Caco-2 (cell line): ENCODE measurements around the gene HSD3B7. TPM values are rescaled to one million over a fixed set of nuclear protein-coding genes. Genes with fewer than 3 reads are reported as not detected.
A peak's percentile ranks its signal among the peaks of the same experiment; 100 is the strongest.
"Not testable (repeated sequence)": the region's sequence is repeated elsewhere in the genome, so short reads cannot be mapped to it uniquely, and the experiment has no call there.

Experiments
- Bru-seq: library from RNA; stranded (reverse); fragments of 400-500 nt; gene quantifications from one replicate; lab custom pipeline; 2021; lab: Mats Ljungman, UMichigan
- BruChase-seq, 2 experiments: library from RNA; stranded (reverse); fragments of 400-500 nt; gene quantifications; one replicate each; lab custom pipeline; 2021; lab: Mats Ljungman, UMichigan
- BruUV-seq: library from RNA; stranded (reverse); fragments of 400-500 nt; replicated peaks from 2 replicates; lab custom pipeline; 2021; lab: Mats Ljungman, UMichigan
- CTCF ChIA-PET: fragments of 300-600 bp; sonication (Branson Sonifier 250); formaldehyde crosslinking; loops from one replicate; lab custom pipeline; 2022; ENCODE audit warnings: antibody characterized with exemption; lab: Charles Lee
- POLR2A ChIA-PET: fragments of 300-600 bp; sonication (Branson Sonifier 250); formaldehyde crosslinking; loops from one replicate; lab custom pipeline; 2022; ENCODE audit warnings: antibody characterized with exemption; lab: Charles Lee
- DNase-seq, 2 experiments: peaks; one replicate each; pipeline versions ENCODE4 v3.0.0 to v3.0.0-alpha.2; 2020 to 2022
- H3K27me3 ChIP-seq: replicated peaks from 2 replicates; pipeline ENCODE4 v1.6.0; 2011; ENCODE audit warnings: low read length; ENCODE audit not compliant: control insufficient read depth, insufficient read depth
- H3K36me3 ChIP-seq: 2 replicates; pipeline ENCODE4 v1.5.1; 2011; ENCODE audit warnings: low read length; ENCODE audit not compliant: control insufficient read depth, insufficient read depth
- H3K4me1 ChIP-seq: fragments of 250-450 bp; sonication (Bioruptor Pico); 2 replicates; pipeline ENCODE4 v1.5.1; 2020; ENCODE audit warnings: mild to moderate bottlenecking
- H3K4me3 ChIP-seq: 2 replicates; pipeline ENCODE4 v1.5.1; 2011; ENCODE audit warnings: low read depth, mild to moderate bottlenecking, control low read depth, low read length
- H3K9me3 ChIP-seq: fragments of 250-450 bp; sonication (Bioruptor Pico); 2 replicates; pipeline ENCODE4 v1.5.1; 2020; ENCODE audit warnings: mild to moderate bottlenecking, moderate library complexity
- H3K27ac Mint-ChIP-seq: one replicate; pipeline ENCODE4 v1.8.0; 2022; ENCODE audit warnings: mixed read lengths; ENCODE audit not compliant: unreplicated experiment
- H3K27me3 Mint-ChIP-seq: one replicate; pipeline ENCODE4 v1.8.0; 2022; ENCODE audit warnings: mixed read lengths; ENCODE audit not compliant: insufficient read depth, unreplicated experiment
- H3K36me3 Mint-ChIP-seq: one replicate; pipeline ENCODE4 v1.8.0; 2022; ENCODE audit warnings: mild to moderate bottlenecking, mixed read lengths; ENCODE audit not compliant: insufficient read depth, unreplicated experiment
- H3K4me1 Mint-ChIP-seq: one replicate; pipeline ENCODE4 v1.8.0; 2022; ENCODE audit warnings: low read depth, mixed read lengths; ENCODE audit not compliant: unreplicated experiment
- H3K4me3 Mint-ChIP-seq: one replicate; pipeline ENCODE4 v1.8.0; 2022; ENCODE audit warnings: mild to moderate bottlenecking, moderate library complexity, mixed read lengths; ENCODE audit not compliant: unreplicated experiment
- H3K9me3 Mint-ChIP-seq: one replicate; pipeline ENCODE4 v1.8.0; 2022; ENCODE audit warnings: mixed read lengths; ENCODE audit not compliant: unreplicated experiment
- CTCF ChIP-seq, 2 experiments: fragments of 200-600 bp in 1 of 2; IDR thresholded peaks; 1 replicate in 1 of 2; 2 replicates in 1 of 2; pipeline versions ENCODE4 v1.5.1 to v1.8.0; 2011 to 2022; ENCODE audit warnings: antibody characterized with exemption in 1 of 2, control low read depth in 1 of 2, inconsistent platforms in 1 of 2, low read depth in 1 of 2, low read length in 1 of 2, mild to moderate bottlenecking in 1 of 2, moderate library complexity in 1 of 2; ENCODE audit not compliant: insufficient read depth in 1 of 2, severe bottlenecking in 1 of 2, unreplicated experiment in 1 of 2
- intact Hi-C: fragments of 100-400 bp; cut with micrococcal nuclease; formaldehyde crosslinking; loops from one replicate; pipeline ENCODE4 v1.10.0; 2022; ENCODE audit not compliant: unreplicated experiment
- long read RNA-seq: library from polyadenylated mRNA; stranded (forward); transcript quantifications from one replicate; pipeline ENCODE4 v2.0.0, GENCODE V29; 2022
- total RNA-seq: library from RNA; stranded (reverse); gene quantifications from 2 replicates; pipeline ENCODE4 v1.2.3, GENCODE V29; 2022

Gene HSD3B7
- total RNA-seq (1.3 and 2.4 TPM in 2 replicates), Bru-seq, nascent RNA (percentile 30 among the genes with signal in this experiment), BruChase-seq, experiment 1, labeled RNA remaining after a 2-hour chase (percentile 34 among the genes with signal in this experiment), BruChase-seq, experiment 2, labeled RNA remaining after a 6-hour chase (percentile 52 among the genes with signal in this experiment)
- long read RNA-seq, partial matches to known transcripts: 2 of 3 reads
- long read RNA-seq, other reads (novel, unspliced or antisense): 1 of 3 reads

- H3K9me3 Mint-ChIP-seq: no peaks in the 10 kb centered on the region
- no peaks in the 10 kb centered on the region for H3K27me3 ChIP-seq
- peaks cover 6% of the 10 kb centered on the region for H3K4me1 Mint-ChIP-seq
- no TSS peak for BruUV-seq
- peak; percentile 83 to 93 for TF ChIP-seq CTCF (IDR thresholded peaks at IDR 0.05; ENCODE audit: insufficient read depth in 1 of 2, low read depth in 1 of 2, low read length in 1 of 2, severe bottlenecking in 1 of 2, unreplicated experiment in 1 of 2)
- no peaks in the 10 kb centered on the region for H3K27me3 Mint-ChIP-seq
- H3K36me3 ChIP-seq: no peaks in the 10 kb centered on the region
- peak within 1 kb of the TSS; percentile 59 for H3K4me3 Mint-ChIP-seq
- H3K4me1 ChIP-seq: peaks cover 7% of the 10 kb centered on the region
- peaks cover 19% of the 10 kb centered on the region for H3K36me3 Mint-ChIP-seq
- CTCF ChIA-PET: interaction anchor here (0.6 to 1.9 kb wide), 9 partner anchors 12 to 458 kb away, joined by 3 to 13 read pairs (median 5); partner anchors contain the start of genes KAT8, PRSS8, ZNF646 and ZNF668
- POLR2A ChIA-PET: no interaction called here
- no peak within 1 kb of the TSS for H3K27ac Mint-ChIP-seq
- H3K9me3 ChIP-seq: no peaks in the 10 kb centered on the region
- DNase-seq: peak; percentile 83 to 90
- 0 out of 2 replicates have a peak within 1 kb of the TSS, but pooled peaks have one; percentile 15 for H3K4me3 ChIP-seq
- intact Hi-C loops: loop anchor here (2.0 to 5.0 kb wide), 3 partner anchors 32 to 157 kb away; no protein-coding TSS in a partner anchor
These were observed at the start of gene HSD3B7 for GRCh38 chr16:30984669-30985400. TSS of gene HSD3B7 (plus strand) at chr16:30985207. CDS start at chr16:30985659, 452 bp downstream.

GRCh38 chr16:30937692-30938091 lies 47.3 kb upstream of the HSD3B7 start:
- Mint-ChIP-seq H3K4me1 (no peaks in the 10 kb centered on the region), H3K36me3 (peaks cover 44% of the 10 kb centered on the region), H3K9me3 (no peaks in the 10 kb centered on the region), H3K27me3 (no peaks in the 10 kb centered on the region), H3K27ac (no peak overlapping the region), H3K4me3 (no peak overlapping the region)
- intact Hi-C loops: no loop called here
- Histone ChIP-seq H3K9me3 (no peaks in the 10 kb centered on the region), H3K27me3 (no peaks in the 10 kb centered on the region), H3K4me1 (peaks cover 7% of the 10 kb centered on the region; the same call in 1 of the 2 replicates), H3K36me3 (no peaks in the 10 kb centered on the region; the same call in 1 of the 2 replicates), H3K4me3 (no peak overlapping the region)
- CTCF ChIA-PET: interaction anchor here (0.8 kb wide), 1 partner anchor 159 kb away, joined by 3 read pairs; no protein-coding TSS in a partner anchor
- POLR2A ChIA-PET: no interaction called here
- TF ChIP-seq CTCF (IDR thresholded peaks at IDR 0.05; ENCODE audit: insufficient read depth in 1 of 2, low read depth in 1 of 2, low read length in 1 of 2, severe bottlenecking in 1 of 2, unreplicated experiment in 1 of 2): no peak
- no peak for DNase-seq
- no TSS peak for BruUV-seq

GRCh38 chr16:30939571-30939970 lies 45.4 kb upstream of the HSD3B7 start:
- H3K9me3 Mint-ChIP-seq, H3K27ac Mint-ChIP-seq, intact Hi-C loops, H3K4me3 ChIP-seq, POLR2A ChIA-PET, H3K9me3 ChIP-seq, H3K4me1 Mint-ChIP-seq, BruUV-seq, H3K27me3 ChIP-seq, DNase-seq, H3K36me3 ChIP-seq, H3K4me1 ChIP-seq, H3K4me3 Mint-ChIP-seq, H3K27me3 Mint-ChIP-seq: not testable (repeated sequence)
- CTCF ChIA-PET: interaction anchor here (0.6 to 1.1 kb wide), 2 partner anchors 95 to 289 kb away, joined by 3 to 4 read pairs; partner anchors contain the start of gene PRR14
- H3K36me3 Mint-ChIP-seq: peaks cover 56% of the 10 kb centered on the region
